ENCODE measurements around the gene POLR3H.

- TF ChIP-seq, protein P1, sequence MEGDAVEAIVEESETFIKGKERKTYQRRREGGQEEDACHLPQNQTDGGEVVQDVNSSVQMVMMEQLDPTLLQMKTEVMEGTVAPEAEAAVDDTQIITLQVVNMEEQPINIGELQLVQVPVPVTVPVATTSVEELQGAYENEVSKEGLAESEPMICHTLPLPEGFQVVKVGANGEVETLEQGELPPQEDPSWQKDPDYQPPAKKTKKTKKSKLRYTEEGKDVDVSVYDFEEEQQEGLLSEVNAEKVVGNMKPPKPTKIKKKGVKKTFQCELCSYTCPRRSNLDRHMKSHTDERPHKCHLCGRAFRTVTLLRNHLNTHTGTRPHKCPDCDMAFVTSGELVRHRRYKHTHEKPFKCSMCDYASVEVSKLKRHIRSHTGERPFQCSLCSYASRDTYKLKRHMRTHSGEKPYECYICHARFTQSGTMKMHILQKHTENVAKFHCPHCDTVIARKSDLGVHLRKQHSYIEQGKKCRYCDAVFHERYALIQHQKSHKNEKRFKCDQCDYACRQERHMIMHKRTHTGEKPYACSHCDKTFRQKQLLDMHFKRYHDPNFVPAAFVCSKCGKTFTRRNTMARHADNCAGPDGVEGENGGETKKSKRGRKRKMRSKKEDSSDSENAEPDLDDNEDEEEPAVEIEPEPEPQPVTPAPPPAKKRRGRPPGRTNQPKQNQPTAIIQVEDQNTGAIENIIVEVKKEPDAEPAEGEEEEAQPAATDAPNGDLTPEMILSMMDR (conservative IDR thresholded peaks at IDR 0.05): no peak; the same call in 1 of the 2 replicates
- no peak for TF ChIP-seq ZFX (IDR thresholded peaks at IDR 0.05)
These were observed 32.6 kb upstream of the POLR3H start for GRCh38 chr22:41576877-41577276.

Data from C4-2B (cell line).